Psoas muscle (tissue), 8 donors: ENCODE results near the gene PCID2. TPM values are rescaled to one million over a fixed set of nuclear protein-coding genes. Genes with fewer than 3 reads are reported as not detected.
A peak's percentile ranks its signal among the peaks of the same experiment; 100 is the strongest.

Experiments
- ATAC-seq, 4 donors: fragments of 200-7000 bp; cut with Tn5 transposase; one replicate each; pipeline ENCODE4 v1.9.1; 2020; ENCODE audit warnings: moderate library complexity in 3 of 4, mild to moderate bottlenecking in 2 of 4
- DNase-seq, 2 donors: peaks; one replicate each; pipeline ENCODE4 v3.0.0-alpha.2; 2020
- H3K27ac ChIP-seq: fragments of 200-600 bp; one replicate; pipeline ENCODE4 v1.8.0; 2022
- H3K27me3 ChIP-seq, 3 donors: fragments of 200-600 bp in 1 of 3; one replicate each; pipeline versions ENCODE4 v1.6.1 to v1.8.0; 2013 to 2022; ENCODE audit warnings: low read length in 2 of 3, mild to moderate bottlenecking in 2 of 3, moderate library complexity in 1 of 3; ENCODE audit not compliant: insufficient read depth in 3 of 3
- H3K36me3 ChIP-seq, 2 donors: fragments of 200-600 bp in 1 of 2; one replicate each; pipeline versions ENCODE4 v1.6.1 to v1.8.0; 2013 to 2022; ENCODE audit warnings: low read depth in 1 of 2, mild to moderate bottlenecking in 1 of 2, moderate library complexity in 1 of 2; ENCODE audit not compliant: insufficient read depth in 1 of 2
- H3K4me1 ChIP-seq: fragments of 200-600 bp; one replicate; pipeline ENCODE4 v1.8.0; 2022
- H3K4me3 ChIP-seq: fragments of 200-600 bp; one replicate; pipeline ENCODE4 v1.8.0; 2022; ENCODE audit warnings: mild to moderate bottlenecking
- H3K9me3 ChIP-seq: fragments of 200-600 bp; one replicate; pipeline ENCODE4 v1.8.0; 2022
- WGBS, 3 donors: extraction: QIAGEN DNeasy Blood & Tissue Kit; methylation state at CpG; one replicate each; pipeline versions ENCODE4 v1.1.6 to v1.1.7; 2013; 5-methylcytosine and 5-hydroxymethylcytosine counted together
- intact Hi-C, 2 donors: fragments of 100-400 bp; cut with DNase I; formaldehyde crosslinking; loops; one replicate each; pipeline versions ENCODE4 v1.11.0 to v1.14.2; 2022
- polyA plus RNA-seq, 3 donors: library from polyadenylated mRNA; stranded (reverse); fragments of 200-250 nt; gene quantifications; one replicate each; pipeline ENCODE4 v1.2.3, GENCODE V29; 2013
- total RNA-seq, 4 donors: library from RNA; stranded (reverse); fragmentation: NEBNext Ultra II Directional in 2 of 4; extraction: Animal tissue kit (Norgen Biotek cat#: 25700) in 2 of 4; gene quantifications; one replicate each; pipeline versions ENCODE4 v1.2.1 to v1.2.4, GENCODE V29; 2021 to 2023
- TF ChIP-seq, protein P1 (sequence below): fragments of 200-600 bp; IDR thresholded peaks from one replicate; pipeline ENCODE4 v1.8.0; 2022; ENCODE audit warnings: antibody characterized with exemption
- donor health status: healthy with polysubstance abuse.
- donor health status: DM: no; HTN: no; CAD: no; lungs with moderate emphysema.
- donor health status: Bipolar disorder and iron deficiency.
- donor health status: healthy.
- donor health status: DM: yes; HTN: yes; CAD: no.
- donor health status: DM: no; HTN: no; CAD: no.
- donor health status: DM: no; HTN: no; CAD: no.
- donor health status: DM: yes; HTN: yes; CAD: no.

PCID2 gene
- total and polyA plus RNA-seq, 7 donors = 19.9 to 37.1 (median 26.6) TPM

DNA sequence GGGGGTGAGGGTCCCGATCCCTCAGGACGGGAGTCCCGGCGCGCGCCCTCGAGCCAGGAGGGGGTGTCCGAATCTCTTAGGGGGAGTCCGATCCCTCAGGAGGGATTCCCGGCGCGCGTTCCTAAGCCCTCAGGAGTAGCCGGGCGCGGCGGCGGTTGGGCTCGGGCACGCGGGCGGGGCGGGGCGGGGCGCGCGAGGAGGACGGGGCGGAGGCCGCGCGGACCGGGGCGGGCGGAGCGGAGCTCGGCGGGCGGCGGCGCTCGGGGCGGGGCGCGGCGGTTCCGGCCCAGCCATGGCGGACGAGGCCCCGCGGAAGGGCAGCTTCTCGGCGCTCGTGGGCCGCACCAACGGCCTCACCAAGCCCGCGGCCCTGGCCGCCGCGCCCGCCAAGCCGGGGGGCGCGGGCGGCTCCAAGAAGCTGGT lies 878 bp upstream of the PCID2 start, which contains the start of gene CUL4A:
TSS of gene CUL4A (plus strand) at position 278 of the 423 bp plus-strand sequence. CDS start at position 293, 15 bp downstream.
- 1 to 2% (median 1%) methylated on average over 24 to 66 of the region's 66 CpGs for WGBS, 3 donors
- DNase-seq (peak; percentile 84 to 86), ATAC-seq (peak; percentile 64 to 77 (median 74))
- H3K4me3 ChIP-seq = peak within 1 kb of the TSS; percentile 88
- H3K36me3 ChIP-seq = peaks cover 0 to 28% of the 10 kb centered on the region in 2 donors
- no peaks in the 10 kb centered on the region for H3K9me3 ChIP-seq
- TF ChIP-seq, protein P1, sequence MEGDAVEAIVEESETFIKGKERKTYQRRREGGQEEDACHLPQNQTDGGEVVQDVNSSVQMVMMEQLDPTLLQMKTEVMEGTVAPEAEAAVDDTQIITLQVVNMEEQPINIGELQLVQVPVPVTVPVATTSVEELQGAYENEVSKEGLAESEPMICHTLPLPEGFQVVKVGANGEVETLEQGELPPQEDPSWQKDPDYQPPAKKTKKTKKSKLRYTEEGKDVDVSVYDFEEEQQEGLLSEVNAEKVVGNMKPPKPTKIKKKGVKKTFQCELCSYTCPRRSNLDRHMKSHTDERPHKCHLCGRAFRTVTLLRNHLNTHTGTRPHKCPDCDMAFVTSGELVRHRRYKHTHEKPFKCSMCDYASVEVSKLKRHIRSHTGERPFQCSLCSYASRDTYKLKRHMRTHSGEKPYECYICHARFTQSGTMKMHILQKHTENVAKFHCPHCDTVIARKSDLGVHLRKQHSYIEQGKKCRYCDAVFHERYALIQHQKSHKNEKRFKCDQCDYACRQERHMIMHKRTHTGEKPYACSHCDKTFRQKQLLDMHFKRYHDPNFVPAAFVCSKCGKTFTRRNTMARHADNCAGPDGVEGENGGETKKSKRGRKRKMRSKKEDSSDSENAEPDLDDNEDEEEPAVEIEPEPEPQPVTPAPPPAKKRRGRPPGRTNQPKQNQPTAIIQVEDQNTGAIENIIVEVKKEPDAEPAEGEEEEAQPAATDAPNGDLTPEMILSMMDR = no peak
- peaks cover 67% of the 10 kb centered on the region for H3K4me1 ChIP-seq
- H3K27me3 ChIP-seq = no peaks in the 10 kb centered on the region
- peak within 1 kb of the TSS; percentile 98 for H3K27ac ChIP-seq
- intact Hi-C loops = loop anchor here (5.0 to 10.0 kb wide), 3 partner anchors 52 to 175 kb away; partner anchors contain the start of genes PROZ (in 2 of the 2) and LAMP1 (in 1 of the 2)

DNA sequence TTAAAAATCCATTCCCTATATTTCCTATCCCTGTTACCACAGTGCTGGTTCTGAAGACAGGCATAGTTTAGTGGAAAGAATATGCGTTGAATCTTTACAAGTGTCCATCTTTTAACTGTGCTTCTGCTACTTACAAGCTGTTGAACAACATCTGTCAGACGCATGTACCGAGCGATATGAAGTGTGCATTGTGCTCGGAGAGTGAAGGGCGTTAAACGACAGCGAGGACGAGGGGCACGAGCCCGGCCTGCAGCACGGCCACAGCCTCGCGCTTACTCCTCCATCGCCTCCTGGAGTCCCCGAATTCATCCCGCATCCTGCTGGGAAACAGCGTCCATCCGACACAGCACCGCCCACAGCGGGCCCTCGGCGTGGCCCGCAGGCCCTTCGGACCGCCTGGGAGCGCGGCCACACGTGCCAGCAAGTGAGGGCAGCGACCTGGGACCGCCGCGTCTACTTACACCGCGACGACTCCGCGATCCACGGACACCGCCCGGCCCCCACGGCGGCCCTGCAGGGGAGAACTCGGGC lies 514 bp downstream of the PCID2 start:
- peaks cover 61% of the 10 kb centered on the region for H3K4me1 ChIP-seq
- H3K4me3 ChIP-seq = peak overlapping the region; percentile 88
- peaks cover 0 to 28% of the 10 kb centered on the region in 2 donors for H3K36me3 ChIP-seq
- intact Hi-C loops = loop anchor here (5.0 to 10.0 kb wide), 3 partner anchors 51 to 173 kb away; partner anchors contain the start of genes PROZ (in 2 of the 2) and LAMP1 (in 1 of the 2)
- TF ChIP-seq, protein P1 = no peak
- DNase-seq (peak in 1 of 2 donors; percentile 43), ATAC-seq (peak; percentile 36 to 50 (median 44))
- WGBS, 3 donors = 0 to 2% (median 1%) methylated on average over 34 to 44 of the region's 44 CpGs
- H3K27ac ChIP-seq = peak overlapping the region; percentile 98
- no peaks in the 10 kb centered on the region for H3K9me3 ChIP-seq
- H3K27me3 ChIP-seq = no peaks in the 10 kb centered on the region

GRCh38 chr13:113207460-113207859 lies 1.0 kb downstream of the PCID2 start:
- Histone ChIP-seq H3K4me1 (peaks cover 59% of the 10 kb centered on the region), H3K27me3 (no peaks in the 10 kb centered on the region), H3K27ac (peak overlapping the region; percentile 98), H3K9me3 (no peaks in the 10 kb centered on the region), H3K4me3 (peak overlapping the region; percentile 88), H3K36me3 (peaks cover 0 to 25% of the 10 kb centered on the region in 2 donors)
- TF ChIP-seq, protein P1 = no peak
- intact Hi-C loops = loop anchor here (5.0 to 10.0 kb wide), 3 partner anchors 50 to 173 kb away; partner anchors contain the start of genes PROZ (in 2 of the 2) and LAMP1 (in 1 of the 2)
- no peak for DNase-seq
- 28 to 41% (median 34%) methylated on average over 3 of the region's 3 CpGs for WGBS, 3 donors
- ATAC-seq = no peak

DNA sequence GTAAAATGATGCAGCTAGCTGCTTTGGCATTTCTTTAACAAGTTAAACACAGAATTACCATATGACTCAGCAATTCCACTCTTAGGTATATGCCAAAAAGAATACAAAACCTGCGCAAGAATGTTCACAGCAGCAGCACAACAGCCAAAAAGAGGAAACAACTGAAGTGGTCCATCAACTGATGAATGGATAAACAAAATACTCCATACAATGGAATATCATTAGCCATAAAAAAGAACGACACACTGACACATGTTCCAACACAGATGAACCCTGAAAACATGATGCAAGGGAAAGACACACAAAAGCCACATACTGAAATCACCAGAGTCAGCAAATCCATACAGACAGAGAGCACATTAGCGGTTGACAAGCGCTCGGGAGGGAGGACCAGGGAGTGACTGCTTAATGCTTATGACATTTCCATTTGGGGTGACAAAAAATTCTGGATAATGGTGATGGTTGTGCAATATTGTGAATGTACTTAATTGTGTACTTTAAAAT lies 3.0 kb downstream of the PCID2 start:
- Histone ChIP-seq H3K36me3 (peaks cover 0 to 10% of the 10 kb centered on the region in 2 donors), H3K9me3 (no peaks in the 10 kb centered on the region), H3K27me3 (no peaks in the 10 kb centered on the region), H3K4me3 (peak overlapping the region; percentile 2), H3K4me1 (peaks cover 40% of the 10 kb centered on the region), H3K27ac (peak overlapping the region; percentile 26)
- 62 to 71% (median 69%) methylated on average over 5 of the region's 5 CpGs for WGBS, 3 donors
- DNase-seq (no peak), ATAC-seq (no peak)
- TF ChIP-seq, protein P1 = no peak
- intact Hi-C loops = loop anchor here (5.0 to 10.0 kb wide), 3 partner anchors 48 to 171 kb away; partner anchors contain the start of genes PROZ (in 2 of the 2) and LAMP1 (in 1 of the 2)
